Stimulated activated CD8-positive, alpha-beta memory T cell treated with anti-CD3 and anti-CD28 coated beads, Interleukin-12 subunit alpha, Interleukin-12 subunit beta, amount 100 ng/mL, for 4 hours (primary cell): ENCODE measurements around the gene KIF1A.

Experiments
- DNase-seq: peaks from one replicate; pipeline ENCODE4 v3.0.0-alpha.2; 2020; ENCODE audit warnings: low read depth

The KIF1A gene

GRCh38 chr2:240820607-240821428, 799 bp upstream of the KIF1A start:
- DNase-seq: no peak

- DNase-seq: no peak
These were observed 727 bp downstream of the KIF1A start for GRCh38 chr2:240819126-240819857.

- DNase-seq: no peak
These were observed 1.5 kb downstream of the KIF1A start for GRCh38 chr2:240818293-240819125.

GRCh38 chr2:240817496-240818292, 2.3 kb downstream of the KIF1A start:
- DNase-seq: no peak

- no peak for DNase-seq
These were observed 3.2 kb downstream of the KIF1A start for GRCh38 chr2:240816584-240817495.

- DNase-seq: no peak
These were observed 4.0 kb downstream of the KIF1A start for GRCh38 chr2:240815761-240816583.

GRCh38 chr2:240814946-240815760, 4.9 kb downstream of the KIF1A start:
- DNase-seq: no peak

- no peak for DNase-seq
These were observed 5.7 kb downstream of the KIF1A start for GRCh38 chr2:240814280-240814679.

GRCh38 chr2:240813231-240813921, 6.6 kb downstream of the KIF1A start:
- no peak for DNase-seq

- DNase-seq: no peak
These were observed 7.3 kb downstream of the KIF1A start for GRCh38 chr2:240812721-240813120.

GRCh38 chr2:240812301-240812680, 7.7 kb downstream of the KIF1A start:
- DNase-seq: no peak

- DNase-seq: no peak
These were observed 8.4 kb downstream of the KIF1A start for GRCh38 chr2:240811346-240812300.

GRCh38 chr2:240810621-240811020, 9.4 kb downstream of the KIF1A start:
- DNase-seq: no peak

- DNase-seq: no peak
These were observed 9.8 kb downstream of the KIF1A start for GRCh38 chr2:240810199-240810598.

GRCh38 chr2:240809276-240809675, 10.7 kb downstream of the KIF1A start:
- DNase-seq: no peak

- DNase-seq: no peak
These were observed 13.6 kb downstream of the KIF1A start for GRCh38 chr2:240806459-240806858.

- DNase-seq: no peak
These were observed 14.0 kb downstream of the KIF1A start for GRCh38 chr2:240806006-240806405.
